Stimulated activated memory B cell treated with anti-CD40 and anti-IgM and Interleukin-4, amounts not matched to agents 10 μg/mL and 1 μg/mL and 100 μg/mL, for 72 hours (primary cell): ENCODE results near the gene NPAS3.
A peak's percentile ranks its signal among the peaks of the same experiment; 100 is the strongest.

Source experiments
- ATAC-seq: fragments of 150-1000 bp; cut with Tn5 transposase; 2 replicates; pipeline ENCODE4 v1.10.0; 2021
- H3K27ac Mint-ChIP-seq: one replicate; pipeline ENCODE4 v1.8.0; 2022; ENCODE audit warnings: mild to moderate bottlenecking, mixed read lengths
- H3K27me3 Mint-ChIP-seq: one replicate; pipeline ENCODE4 v1.8.0; 2022; ENCODE audit warnings: mixed read lengths
- H3K36me3 Mint-ChIP-seq: one replicate; pipeline ENCODE4 v1.8.0; 2022; ENCODE audit warnings: mixed read lengths
- H3K4me1 Mint-ChIP-seq: one replicate; pipeline ENCODE4 v1.8.0; 2022; ENCODE audit warnings: mixed read lengths
- H3K4me3 Mint-ChIP-seq: one replicate; pipeline ENCODE4 v1.8.0; 2022; ENCODE audit warnings: mild to moderate bottlenecking, moderate library complexity, mixed read lengths
- H3K9me3 Mint-ChIP-seq: one replicate; pipeline ENCODE4 v1.8.0; 2022; ENCODE audit warnings: mixed read lengths

Gene NPAS3

GRCh38 chr14:33542338-33543287 is 603.9 kb downstream of the NPAS3 start:
- H3K27me3 Mint-ChIP-seq, result no peaks in the 10 kb centered on the region
- no peaks in the 10 kb centered on the region for H3K4me1 Mint-ChIP-seq
- peak; percentile 24 for ATAC-seq
- no peak overlapping the region for H3K4me3 Mint-ChIP-seq
- H3K9me3 Mint-ChIP-seq, result no peaks in the 10 kb centered on the region
- no peak overlapping the region for H3K27ac Mint-ChIP-seq
- H3K36me3 Mint-ChIP-seq, result no peaks in the 10 kb centered on the region

- Mint-ChIP-seq H3K4me1 (no peaks in the 10 kb centered on the region), H3K27me3 (no peaks in the 10 kb centered on the region), H3K9me3 (no peaks in the 10 kb centered on the region), H3K27ac (no peak overlapping the region), H3K36me3 (no peaks in the 10 kb centered on the region), H3K4me3 (no peak overlapping the region)
- no peak for ATAC-seq
Observed at GRCh38 chr14:33545696-33546095, 607.0 kb downstream of the NPAS3 start.

- Mint-ChIP-seq H3K9me3 (no peaks in the 10 kb centered on the region), H3K4me1 (no peaks in the 10 kb centered on the region), H3K27me3 (no peaks in the 10 kb centered on the region), H3K36me3 (no peaks in the 10 kb centered on the region), H3K4me3 (no peak overlapping the region), H3K27ac (no peak overlapping the region)
- ATAC-seq, result no peak
Observed at GRCh38 chr14:33548606-33549005, 609.9 kb downstream of the NPAS3 start.

GRCh38 chr14:33551963-33552362 is 613.3 kb downstream of the NPAS3 start:
- H3K4me1 Mint-ChIP-seq, result no peaks in the 10 kb centered on the region
- no peak overlapping the region for H3K27ac Mint-ChIP-seq
- no peak overlapping the region for H3K4me3 Mint-ChIP-seq
- H3K9me3 Mint-ChIP-seq, result no peaks in the 10 kb centered on the region
- no peaks in the 10 kb centered on the region for H3K36me3 Mint-ChIP-seq
- no peaks in the 10 kb centered on the region for H3K27me3 Mint-ChIP-seq
- ATAC-seq, result no peak

GRCh38 chr14:33553706-33554278 is 615.1 kb downstream of the NPAS3 start:
- H3K4me3 Mint-ChIP-seq, result no peak overlapping the region
- no peak overlapping the region for H3K27ac Mint-ChIP-seq
- H3K27me3 Mint-ChIP-seq, result no peaks in the 10 kb centered on the region
- no peaks in the 10 kb centered on the region for H3K4me1 Mint-ChIP-seq
- ATAC-seq, result no peak
- no peaks in the 10 kb centered on the region for H3K9me3 Mint-ChIP-seq
- H3K36me3 Mint-ChIP-seq, result no peaks in the 10 kb centered on the region

- H3K4me3 Mint-ChIP-seq, result no peak overlapping the region
- H3K9me3 Mint-ChIP-seq, result no peaks in the 10 kb centered on the region
- ATAC-seq, result no peak
- H3K27ac Mint-ChIP-seq, result no peak overlapping the region
- H3K27me3 Mint-ChIP-seq, result no peaks in the 10 kb centered on the region
- H3K4me1 Mint-ChIP-seq, result no peaks in the 10 kb centered on the region
- no peaks in the 10 kb centered on the region for H3K36me3 Mint-ChIP-seq
Observed at GRCh38 chr14:33554988-33555387, 616.3 kb downstream of the NPAS3 start.

GRCh38 chr14:33555710-33556350 is 617.2 kb downstream of the NPAS3 start:
- ATAC-seq, result no peak
- H3K27me3 Mint-ChIP-seq, result no peaks in the 10 kb centered on the region
- H3K4me3 Mint-ChIP-seq, result no peak overlapping the region

GRCh38 chr14:33556382-33557121 is 617.9 kb downstream of the NPAS3 start:
- H3K36me3 Mint-ChIP-seq, result no peaks in the 10 kb centered on the region
- no peak for ATAC-seq
- no peaks in the 10 kb centered on the region for H3K27me3 Mint-ChIP-seq
- no peak overlapping the region for H3K4me3 Mint-ChIP-seq
- H3K27ac Mint-ChIP-seq, result no peak overlapping the region
- H3K4me1 Mint-ChIP-seq, result no peaks in the 10 kb centered on the region
- no peaks in the 10 kb centered on the region for H3K9me3 Mint-ChIP-seq

More at GRCh38 chr14:33555710-33556350, 617.2 kb downstream of the NPAS3 start:
- H3K27ac Mint-ChIP-seq, result no peak overlapping the region
- H3K9me3 Mint-ChIP-seq, result no peaks in the 10 kb centered on the region
- no peaks in the 10 kb centered on the region for H3K36me3 Mint-ChIP-seq
- H3K4me1 Mint-ChIP-seq, result no peaks in the 10 kb centered on the region

GRCh38 chr14:33560718-33561431 is 622.2 kb downstream of the NPAS3 start:
- ATAC-seq, result no peak
- no peaks in the 10 kb centered on the region for H3K9me3 Mint-ChIP-seq
- no peaks in the 10 kb centered on the region for H3K27me3 Mint-ChIP-seq
- H3K27ac Mint-ChIP-seq, result no peak overlapping the region
- H3K4me3 Mint-ChIP-seq, result no peak overlapping the region
- no peaks in the 10 kb centered on the region for H3K36me3 Mint-ChIP-seq
- H3K4me1 Mint-ChIP-seq, result no peaks in the 10 kb centered on the region

- ATAC-seq, result no peak
- no peak overlapping the region for H3K27ac Mint-ChIP-seq
- no peaks in the 10 kb centered on the region for H3K4me1 Mint-ChIP-seq
Observed at GRCh38 chr14:33561488-33562175, 623.0 kb downstream of the NPAS3 start.

GRCh38 chr14:33563191-33563900 is 624.7 kb downstream of the NPAS3 start:
- no peaks in the 10 kb centered on the region for H3K36me3 Mint-ChIP-seq
- no peaks in the 10 kb centered on the region for H3K4me1 Mint-ChIP-seq
- no peak overlapping the region for H3K4me3 Mint-ChIP-seq
- no peaks in the 10 kb centered on the region for H3K27me3 Mint-ChIP-seq
- H3K9me3 Mint-ChIP-seq, result no peaks in the 10 kb centered on the region
- no peak overlapping the region for H3K27ac Mint-ChIP-seq
- ATAC-seq, result no peak

More at GRCh38 chr14:33561488-33562175, 623.0 kb downstream of the NPAS3 start:
- no peaks in the 10 kb centered on the region for H3K9me3 Mint-ChIP-seq
- H3K4me3 Mint-ChIP-seq, result no peak overlapping the region
- H3K36me3 Mint-ChIP-seq, result no peaks in the 10 kb centered on the region
- no peaks in the 10 kb centered on the region for H3K27me3 Mint-ChIP-seq

- ATAC-seq, result no peak
- Mint-ChIP-seq H3K27ac (no peak overlapping the region), H3K27me3 (no peaks in the 10 kb centered on the region), H3K9me3 (no peaks in the 10 kb centered on the region), H3K36me3 (no peaks in the 10 kb centered on the region), H3K4me3 (no peak overlapping the region), H3K4me1 (no peaks in the 10 kb centered on the region)
Observed at GRCh38 chr14:33563901-33564197, 625.2 kb downstream of the NPAS3 start.

GRCh38 chr14:33564774-33565630 is 626.3 kb downstream of the NPAS3 start:
- H3K4me3 Mint-ChIP-seq, result no peak overlapping the region
- H3K27me3 Mint-ChIP-seq, result no peaks in the 10 kb centered on the region
- no peaks in the 10 kb centered on the region for H3K36me3 Mint-ChIP-seq
- H3K9me3 Mint-ChIP-seq, result no peaks in the 10 kb centered on the region
- H3K4me1 Mint-ChIP-seq, result no peaks in the 10 kb centered on the region
- no peak for ATAC-seq
- no peak overlapping the region for H3K27ac Mint-ChIP-seq
